Measurements from ENCODE around the gene STOML1. TPM values are rescaled to one million over a fixed set of nuclear protein-coding genes. Genes with fewer than 3 reads are reported as not detected.
A peak's percentile ranks its signal among the peaks of the same experiment; 100 is the strongest.

The STOML1 gene
- total RNA-seq, 3 donors from 2014 or later = 11.5 to 13.4 (median 12.4) TPM

- H3K4me3 ChIP-seq = no peak overlapping the region
- DNase-seq (no peak), ATAC-seq (no peak)
- no peaks in the 10 kb centered on the region for H3K4me1 ChIP-seq (ENCODE audit: low read depth)
- no peaks in the 10 kb centered on the region for H3K36me3 ChIP-seq (ENCODE audit: low read depth)
- intact Hi-C loops (cut with DNase I, micrococcal nuclease) = no loop called here
- H3K9me3 ChIP-seq = no peaks in the 10 kb centered on the region
- TF ChIP-seq CTCF (IDR thresholded peaks at IDR 0.05) = no peak
These were observed 55.4 kb downstream of the STOML1 start for GRCh38 chr15:73936588-73937290.

GRCh38 chr15:73936181-73936580 is 55.9 kb downstream of the STOML1 start:
- Histone ChIP-seq H3K9me3 (no peaks in the 10 kb centered on the region), H3K4me3 (no peak overlapping the region), H3K36me3 (ENCODE audit: low read depth) (no peaks in the 10 kb centered on the region), H3K4me1 (ENCODE audit: low read depth) (no peaks in the 10 kb centered on the region)
- ATAC-seq = peak; percentile 51
- intact Hi-C loops (cut with DNase I, micrococcal nuclease) = no loop called here
- TF ChIP-seq CTCF (IDR thresholded peaks at IDR 0.05) = no peak
- no peak for DNase-seq

GRCh38 chr15:73935547-73935946 is 56.5 kb downstream of the STOML1 start:
- Histone ChIP-seq H3K36me3 (ENCODE audit: low read depth) (no peaks in the 10 kb centered on the region), H3K4me1 (ENCODE audit: low read depth) (no peaks in the 10 kb centered on the region), H3K9me3 (no peaks in the 10 kb centered on the region), H3K4me3 (no peak overlapping the region)
- TF ChIP-seq CTCF (IDR thresholded peaks at IDR 0.05) = no peak
- no peak for DNase-seq
- intact Hi-C loops (cut with DNase I, micrococcal nuclease) = no loop called here
- no peak for ATAC-seq

- intact Hi-C loops (cut with DNase I, micrococcal nuclease) = no loop called here
- no peaks in the 10 kb centered on the region for H3K36me3 ChIP-seq (ENCODE audit: low read depth)
- no peak overlapping the region for H3K4me3 ChIP-seq
- no peaks in the 10 kb centered on the region for H3K9me3 ChIP-seq
- ATAC-seq (peak; percentile 30), DNase-seq (no peak)
- TF ChIP-seq CTCF (IDR thresholded peaks at IDR 0.05) = no peak
- no peaks in the 10 kb centered on the region for H3K4me1 ChIP-seq (ENCODE audit: low read depth)
These were observed 57.8 kb downstream of the STOML1 start for GRCh38 chr15:73934281-73934680.

- DNase-seq (no peak), ATAC-seq (no peak)
- TF ChIP-seq CTCF (IDR thresholded peaks at IDR 0.05) = no peak
- Histone ChIP-seq H3K4me1 (ENCODE audit: low read depth) (peaks cover 6% of the 10 kb centered on the region), H3K9me3 (no peaks in the 10 kb centered on the region), H3K4me3 (no peak overlapping the region), H3K36me3 (ENCODE audit: low read depth) (no peaks in the 10 kb centered on the region)
- intact Hi-C loops (cut with DNase I, micrococcal nuclease) = no loop called here
These were observed 59.5 kb downstream of the STOML1 start for GRCh38 chr15:73932381-73933191.
